ENCODE results near the gene MYH6.

- TF ChIP-seq POLR2A (IDR thresholded peaks at IDR 0.05) (no peak), CTCF (IDR thresholded peaks at IDR 0.05) (no peak)
These were observed 30.2 kb downstream of the MYH6 start for GRCh38 chr14:23377573-23378563.
